Neural cell (in vitro differentiated cells): ENCODE results near the gene ACOT7. TPM values are rescaled to one million over a fixed set of nuclear protein-coding genes. Genes with fewer than 3 reads are reported as not detected.
A peak's percentile ranks its signal among the peaks of the same experiment; 100 is the strongest.

Experiments used
- H2AFZ ChIP-seq: fragments of 200-600, 300-800 bp; sonication (generic), shearing (Covaris generic); 2 replicates; pipeline ENCODE4 v1.6.0; 2014; ENCODE audit warnings: low read depth, mild to moderate bottlenecking, antibody characterized with exemption, low read length, moderate library complexity
- H3F3A ChIP-seq: fragments of 200-600 bp; shearing (Covaris generic); 2 replicates; pipeline ENCODE4 v1.6.1; 2016; ENCODE audit warnings: mild to moderate bottlenecking, moderate library complexity, mixed read lengths, antibody characterized with exemption, low read length; ENCODE audit not compliant: insufficient read depth, poor library complexity, severe bottlenecking
- H3K27ac ChIP-seq: fragments of 200-600, 300-800 bp; sonication (generic), shearing (Covaris generic); 2 replicates; pipeline ENCODE4 v1.5.1; 2014; ENCODE audit warnings: mild to moderate bottlenecking, low read length, moderate library complexity
- H3K27me3 ChIP-seq: fragments of 300-800, 200-600 bp; sonication (generic), shearing (Covaris generic); 2 replicates; pipeline ENCODE4 v1.6.0; 2014; ENCODE audit warnings: mild to moderate bottlenecking, low read depth, low read length, moderate library complexity; ENCODE audit not compliant: insufficient read depth
- H3K36me3 ChIP-seq: fragments of 300-800, 200-600 bp; sonication (generic), shearing (Covaris generic); 2 replicates; pipeline ENCODE4 v1.5.1; 2014; ENCODE audit warnings: mild to moderate bottlenecking, antibody characterized with exemption, low read length, moderate library complexity; ENCODE audit not compliant: insufficient read depth
- H3K4me2 ChIP-seq: fragments of 300-800, 200-600 bp; sonication (generic), shearing (Covaris generic); 2 replicates; pipeline ENCODE4 v1.6.0; 2014; ENCODE audit warnings: mild to moderate bottlenecking, low read length
- H3K4me3 ChIP-seq: fragments of 300-800, 200-600 bp; sonication (generic), shearing (Covaris generic); 2 replicates; pipeline ENCODE4 v1.5.1; 2014; ENCODE audit warnings: mild to moderate bottlenecking, low read length, moderate library complexity
- H3K79me2 ChIP-seq: fragments of 200-600 bp; shearing (Covaris generic); replicated peaks from 2 replicates; pipeline ENCODE4 v1.6.0; 2014; ENCODE audit warnings: mild to moderate bottlenecking, low read length, moderate library complexity; ENCODE audit not compliant: insufficient read depth
- H3K9ac ChIP-seq: fragments of 300-800, 200-600 bp; sonication (generic), shearing (Covaris generic); 2 replicates; pipeline ENCODE4 v1.6.1; 2016; ENCODE audit warnings: mild to moderate bottlenecking, low read length, mixed read lengths
- H3K9me2 ChIP-seq: fragments of 200-600 bp; shearing (Covaris generic); 2 replicates; pipeline ENCODE4 v1.6.1; 2016; ENCODE audit warnings: mild to moderate bottlenecking, low read length, mixed read lengths; ENCODE audit not compliant: insufficient read depth
- H3K9me3 ChIP-seq: fragments of 200-600, 300-800 bp; sonication (generic), shearing (Covaris generic); 2 replicates; pipeline ENCODE4 v1.6.1; 2016; ENCODE audit warnings: mild to moderate bottlenecking, mixed run types, low read length, moderate library complexity, mixed read lengths
- H4K20me1 ChIP-seq: fragments of 200-600 bp; shearing (Covaris generic); 2 replicates; pipeline ENCODE4 v1.6.1; 2016; ENCODE audit warnings: mild to moderate bottlenecking, mixed run types; ENCODE audit not compliant: insufficient read depth
- EP300 ChIP-seq: fragments of 450-650 bp; conservative IDR thresholded peaks from 2 replicates; pipeline ENCODE4 v1.6.1; 2014; ENCODE audit warnings: antibody characterized with exemption, mild to moderate bottlenecking, moderate library complexity; ENCODE audit not compliant: poor library complexity, severe bottlenecking
- EZH2 ChIP-seq: fragments of 200-600, 300-800 bp; shearing (Covaris generic), sonication (generic); IDR thresholded peaks from 2 replicates; pipeline ENCODE4 v1.6.1; 2014; ENCODE audit warnings: antibody characterized with exemption, low read length, borderline replicate concordance, mild to moderate bottlenecking; ENCODE audit not compliant: insufficient read depth, poor library complexity, severe bottlenecking
- MXI1 ChIP-seq: fragments of 450-650 bp; conservative IDR thresholded peaks from 2 replicates; pipeline ENCODE4 v1.6.1; 2014; ENCODE audit warnings: antibody characterized with exemption, mild to moderate bottlenecking; ENCODE audit not compliant: poor library complexity, severe bottlenecking
- POLR2AphosphoS5 ChIP-seq: IDR thresholded peaks from 2 replicates; pipeline ENCODE4 v1.6.1; 2012
- RAD21 ChIP-seq: fragments of 450-650 bp; conservative IDR thresholded peaks from 2 replicates; pipeline ENCODE4 v1.6.1; 2014; ENCODE audit warnings: antibody characterized with exemption, mild to moderate bottlenecking, moderate library complexity
- SMC3 ChIP-seq: fragments of 450-650 bp; conservative IDR thresholded peaks from 2 replicates; pipeline ENCODE4 v1.6.1; 2014; ENCODE audit warnings: antibody characterized with exemption, mild to moderate bottlenecking, moderate library complexity; ENCODE audit not compliant: poor library complexity
- TAF1 ChIP-seq: IDR thresholded peaks from 2 replicates; pipeline ENCODE4 v1.6.1; 2012; ENCODE audit warnings: low read depth
- polyA plus RNA-seq: library from polyadenylated mRNA; depleted of rRNA; stranded (reverse); fragments of >200 nt; gene quantifications from 2 replicates; pipeline ENCODE4 v1.2.3, GENCODE V29; 2014
- TF ChIP-seq, protein P1 (sequence below): IDR thresholded peaks from 2 replicates; pipeline ENCODE4 v1.6.1; 2012; ENCODE audit warnings: borderline replicate concordance
- TF ChIP-seq, protein P2 (sequence below): fragments of 450-650 bp; IDR thresholded peaks from 2 replicates; pipeline ENCODE4 v1.5.1; 2014; ENCODE audit warnings: antibody characterized with exemption, mild to moderate bottlenecking, moderate library complexity; ENCODE audit not compliant: poor library complexity, severe bottlenecking

Gene ACOT7
- polyA plus RNA-seq, 1 donor from 2014 or later: 101 TPM

DNA sequence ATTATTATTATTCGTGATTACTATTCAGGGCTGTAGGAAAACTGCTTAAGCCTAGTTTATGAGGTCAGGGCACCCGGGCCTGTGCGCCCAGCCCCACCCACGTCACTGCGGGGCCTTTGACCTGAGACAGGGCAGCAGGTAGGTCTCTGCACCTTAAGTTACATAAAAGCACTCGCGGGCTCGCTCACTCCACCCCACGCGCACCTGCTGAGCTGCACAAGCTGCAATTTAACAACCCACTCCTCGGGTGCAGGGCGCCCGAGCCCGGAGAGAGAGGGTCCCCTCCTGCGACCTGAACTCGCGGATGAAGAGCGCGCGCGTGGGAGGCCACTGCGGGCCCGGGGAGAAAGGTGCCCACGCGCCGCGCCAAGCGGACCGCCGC is 158.3 kb downstream of the ACOT7 start:
- H3K9me3 ChIP-seq: no peaks in the 10 kb centered on the region

DNA sequence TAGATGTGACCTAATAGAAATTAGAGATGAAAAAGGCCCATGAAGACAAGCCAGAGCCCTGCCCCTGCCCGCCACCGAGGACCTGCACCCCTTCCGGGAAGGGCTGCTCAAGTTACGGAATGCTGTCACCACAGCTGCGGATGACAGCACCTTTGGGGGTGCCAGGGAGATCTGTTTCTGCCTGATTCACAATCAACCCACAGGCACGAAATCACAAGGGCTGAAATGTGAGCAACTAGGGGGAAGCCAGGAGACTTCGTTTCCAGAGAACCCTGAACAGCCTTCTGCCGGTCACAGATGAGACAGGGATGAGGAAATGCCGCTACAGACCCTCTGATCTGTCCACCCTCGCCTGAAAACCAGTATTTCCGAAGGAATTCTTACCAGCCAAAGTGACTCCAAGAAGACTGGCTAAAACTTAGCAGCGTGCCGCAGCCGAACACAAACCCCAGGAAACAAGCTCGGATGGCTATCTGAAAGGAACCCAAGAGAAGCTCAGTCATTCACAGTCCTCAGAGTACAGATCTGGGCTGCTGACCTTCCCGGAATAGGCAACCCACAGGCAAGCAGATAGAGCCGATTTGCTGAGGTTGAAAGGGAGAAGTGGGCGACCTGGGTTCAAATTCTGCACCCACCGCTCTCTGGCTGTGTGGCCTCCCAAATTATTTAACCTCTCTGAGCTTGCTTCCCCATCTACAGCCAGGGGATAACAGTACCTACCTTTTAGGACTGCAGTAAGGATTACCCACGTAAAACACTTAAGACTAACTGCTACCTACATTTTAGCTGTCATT is 158.9 kb downstream of the ACOT7 start:
- H3K79me2 ChIP-seq: peaks cover 14% of the 10 kb centered on the region
- no peak overlapping the region for H3K27ac ChIP-seq
- H3K27me3 ChIP-seq: peaks cover 5% of the 10 kb centered on the region
- peaks cover 4% of the 10 kb centered on the region for H3K36me3 ChIP-seq
- no peak for TF ChIP-seq SMC3
- TF ChIP-seq EZH2: no peak
- TF ChIP-seq, protein P1, sequence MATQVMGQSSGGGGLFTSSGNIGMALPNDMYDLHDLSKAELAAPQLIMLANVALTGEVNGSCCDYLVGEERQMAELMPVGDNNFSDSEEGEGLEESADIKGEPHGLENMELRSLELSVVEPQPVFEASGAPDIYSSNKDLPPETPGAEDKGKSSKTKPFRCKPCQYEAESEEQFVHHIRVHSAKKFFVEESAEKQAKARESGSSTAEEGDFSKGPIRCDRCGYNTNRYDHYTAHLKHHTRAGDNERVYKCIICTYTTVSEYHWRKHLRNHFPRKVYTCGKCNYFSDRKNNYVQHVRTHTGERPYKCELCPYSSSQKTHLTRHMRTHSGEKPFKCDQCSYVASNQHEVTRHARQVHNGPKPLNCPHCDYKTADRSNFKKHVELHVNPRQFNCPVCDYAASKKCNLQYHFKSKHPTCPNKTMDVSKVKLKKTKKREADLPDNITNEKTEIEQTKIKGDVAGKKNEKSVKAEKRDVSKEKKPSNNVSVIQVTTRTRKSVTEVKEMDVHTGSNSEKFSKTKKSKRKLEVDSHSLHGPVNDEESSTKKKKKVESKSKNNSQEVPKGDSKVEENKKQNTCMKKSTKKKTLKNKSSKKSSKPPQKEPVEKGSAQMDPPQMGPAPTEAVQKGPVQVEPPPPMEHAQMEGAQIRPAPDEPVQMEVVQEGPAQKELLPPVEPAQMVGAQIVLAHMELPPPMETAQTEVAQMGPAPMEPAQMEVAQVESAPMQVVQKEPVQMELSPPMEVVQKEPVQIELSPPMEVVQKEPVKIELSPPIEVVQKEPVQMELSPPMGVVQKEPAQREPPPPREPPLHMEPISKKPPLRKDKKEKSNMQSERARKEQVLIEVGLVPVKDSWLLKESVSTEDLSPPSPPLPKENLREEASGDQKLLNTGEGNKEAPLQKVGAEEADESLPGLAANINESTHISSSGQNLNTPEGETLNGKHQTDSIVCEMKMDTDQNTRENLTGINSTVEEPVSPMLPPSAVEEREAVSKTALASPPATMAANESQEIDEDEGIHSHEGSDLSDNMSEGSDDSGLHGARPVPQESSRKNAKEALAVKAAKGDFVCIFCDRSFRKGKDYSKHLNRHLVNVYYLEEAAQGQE: no peak
- no peak for TF ChIP-seq RAD21
- TF ChIP-seq, protein P2, sequence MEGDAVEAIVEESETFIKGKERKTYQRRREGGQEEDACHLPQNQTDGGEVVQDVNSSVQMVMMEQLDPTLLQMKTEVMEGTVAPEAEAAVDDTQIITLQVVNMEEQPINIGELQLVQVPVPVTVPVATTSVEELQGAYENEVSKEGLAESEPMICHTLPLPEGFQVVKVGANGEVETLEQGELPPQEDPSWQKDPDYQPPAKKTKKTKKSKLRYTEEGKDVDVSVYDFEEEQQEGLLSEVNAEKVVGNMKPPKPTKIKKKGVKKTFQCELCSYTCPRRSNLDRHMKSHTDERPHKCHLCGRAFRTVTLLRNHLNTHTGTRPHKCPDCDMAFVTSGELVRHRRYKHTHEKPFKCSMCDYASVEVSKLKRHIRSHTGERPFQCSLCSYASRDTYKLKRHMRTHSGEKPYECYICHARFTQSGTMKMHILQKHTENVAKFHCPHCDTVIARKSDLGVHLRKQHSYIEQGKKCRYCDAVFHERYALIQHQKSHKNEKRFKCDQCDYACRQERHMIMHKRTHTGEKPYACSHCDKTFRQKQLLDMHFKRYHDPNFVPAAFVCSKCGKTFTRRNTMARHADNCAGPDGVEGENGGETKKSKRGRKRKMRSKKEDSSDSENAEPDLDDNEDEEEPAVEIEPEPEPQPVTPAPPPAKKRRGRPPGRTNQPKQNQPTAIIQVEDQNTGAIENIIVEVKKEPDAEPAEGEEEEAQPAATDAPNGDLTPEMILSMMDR: no peak
- TF ChIP-seq EP300: no peak
- H2AFZ ChIP-seq: no peak overlapping the region
- peak overlapping the region; percentile 70 for H3K9ac ChIP-seq
- H3K9me3 ChIP-seq: no peaks in the 10 kb centered on the region
- H3K9me2 ChIP-seq: no peaks in the 10 kb centered on the region
- peak overlapping the region; percentile 98 for H3K4me2 ChIP-seq
- no peaks in the 10 kb centered on the region for H3F3A ChIP-seq
- no peaks in the 10 kb centered on the region for H4K20me1 ChIP-seq
- peak overlapping the region; percentile 87 for H3K4me3 ChIP-seq

More for the DNA sequence above, 158.3 kb downstream of the ACOT7 start:
- no peak overlapping the region for H3K27ac ChIP-seq
- H3K9me2 ChIP-seq: no peaks in the 10 kb centered on the region
- peak overlapping the region; percentile 98 for H3K4me2 ChIP-seq
- H3F3A ChIP-seq: no peaks in the 10 kb centered on the region
- H3K9ac ChIP-seq: peak overlapping the region; percentile 70
- no peaks in the 10 kb centered on the region for H4K20me1 ChIP-seq
- H3K36me3 ChIP-seq: peaks cover 4% of the 10 kb centered on the region
- TF ChIP-seq SMC3 (no peak), EP300 (no peak), RAD21 (no peak), EZH2 (no peak), TAF1 (no peak), POLR2AphosphoS5 (no peak), MXI1 (no peak)
- TF ChIP-seq, protein P2: no peak
- TF ChIP-seq, protein P1: no peak
- H3K27me3 ChIP-seq: peaks cover 11% of the 10 kb centered on the region
- H2AFZ ChIP-seq: no peak overlapping the region
- peaks cover 14% of the 10 kb centered on the region for H3K79me2 ChIP-seq
- H3K4me3 ChIP-seq: peak overlapping the region; percentile 87
